ENCODE data around the gene ATP6AP2. TPM values are rescaled to one million over a fixed set of nuclear protein-coding genes. Genes with fewer than 3 reads are reported as not detected.

The ATP6AP2 gene
- total RNA-seq, 2 experiments from 2014 or later = 60.3 to 63.3 TPM

DNA sequence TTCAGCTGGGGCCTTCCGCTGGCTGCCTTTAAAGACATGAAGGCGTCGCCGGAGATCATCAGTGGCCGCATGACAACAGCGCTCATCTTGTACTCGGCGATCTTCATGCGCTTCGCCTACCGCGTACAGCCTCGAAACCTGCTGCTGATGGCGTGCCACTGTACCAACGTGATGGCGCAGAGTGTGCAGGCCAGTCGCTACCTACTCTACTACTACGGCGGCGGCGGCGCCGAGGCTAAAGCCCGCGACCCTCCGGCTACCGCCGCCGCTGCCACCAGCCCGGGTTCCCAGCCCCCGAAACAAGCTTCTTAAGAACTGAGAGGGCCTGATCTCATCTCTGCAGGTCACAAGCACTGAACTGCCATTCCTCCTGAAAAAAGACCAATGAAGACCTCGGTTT, 42.9 kb downstream of the ATP6AP2 start:
- POLR2A ChIA-PET = no interaction called here
- CTCF ChIA-PET = no interaction called here

DNA sequence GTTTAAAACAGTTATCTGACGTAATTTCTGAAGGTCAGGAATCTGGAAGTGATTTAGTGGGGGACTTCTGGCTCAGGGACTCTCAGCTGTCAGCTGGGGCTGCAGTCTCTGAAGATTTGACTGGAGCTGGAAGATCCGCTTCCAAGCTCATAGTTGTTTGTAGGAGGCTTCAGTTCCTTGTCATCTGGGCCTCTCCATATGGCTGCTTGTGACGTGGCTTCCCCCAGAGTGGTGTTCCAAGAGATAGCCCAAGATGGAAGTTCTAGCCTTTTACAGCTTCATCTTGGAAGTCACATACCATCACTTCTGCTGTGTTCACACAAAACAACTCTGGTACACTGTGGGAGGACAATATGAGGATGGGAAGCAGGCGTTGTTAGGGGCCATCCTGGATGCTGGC, 44.5 kb downstream of the ATP6AP2 start:
- ChIA-PET CTCF (no interaction called here), POLR2A (no interaction called here)

DNA sequence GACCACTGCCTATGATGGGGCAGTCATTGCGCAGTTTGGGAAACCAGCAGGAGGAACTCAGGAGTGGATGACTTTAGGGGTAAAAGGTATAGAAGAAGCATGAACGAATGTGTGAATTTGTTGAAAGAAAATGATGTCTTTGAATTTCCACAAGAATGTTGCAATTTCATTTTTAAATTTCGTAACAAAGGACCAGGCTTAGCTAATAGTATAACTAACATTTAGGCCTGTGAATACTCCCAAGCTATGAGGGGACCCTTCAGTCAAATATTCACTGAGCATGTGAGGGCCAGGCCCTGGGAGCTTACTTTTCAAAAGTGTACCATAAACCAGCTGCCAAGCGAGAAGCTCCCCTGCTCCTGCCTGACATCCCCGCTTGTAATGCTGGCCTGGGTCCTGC, 47.7 kb downstream of the ATP6AP2 start:
- ChIA-PET POLR2A (interaction anchor here (1.3 kb wide), 1 partner anchor 18 kb away, joined by 3 read pairs; no protein-coding TSS in a partner anchor), CTCF (interaction anchor here (0.7 kb wide), 1 partner anchor 911 kb away, joined by 3 read pairs; no protein-coding TSS in a partner anchor)

DNA sequence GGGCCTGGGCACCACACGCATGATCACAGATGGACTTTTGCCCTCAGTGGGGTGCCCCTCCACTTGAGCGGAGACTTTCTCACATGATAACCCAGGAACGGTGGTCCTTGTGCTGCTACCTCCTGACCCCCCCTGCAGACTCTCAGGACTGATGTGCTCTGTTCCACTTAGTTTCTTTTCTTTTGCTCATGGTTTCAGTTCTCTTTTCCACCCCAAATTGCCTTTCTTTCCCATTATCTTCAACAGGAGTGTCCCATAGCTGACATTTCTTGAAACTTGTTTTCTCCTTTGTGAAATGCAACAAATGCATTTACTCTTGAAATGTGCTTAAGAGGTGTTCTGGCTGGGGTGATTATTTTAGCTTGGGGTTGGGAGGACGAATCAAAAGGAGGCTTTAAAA, 51.4 kb downstream of the ATP6AP2 start:
- ChIA-PET POLR2A (no interaction called here), CTCF (no interaction called here)

DNA sequence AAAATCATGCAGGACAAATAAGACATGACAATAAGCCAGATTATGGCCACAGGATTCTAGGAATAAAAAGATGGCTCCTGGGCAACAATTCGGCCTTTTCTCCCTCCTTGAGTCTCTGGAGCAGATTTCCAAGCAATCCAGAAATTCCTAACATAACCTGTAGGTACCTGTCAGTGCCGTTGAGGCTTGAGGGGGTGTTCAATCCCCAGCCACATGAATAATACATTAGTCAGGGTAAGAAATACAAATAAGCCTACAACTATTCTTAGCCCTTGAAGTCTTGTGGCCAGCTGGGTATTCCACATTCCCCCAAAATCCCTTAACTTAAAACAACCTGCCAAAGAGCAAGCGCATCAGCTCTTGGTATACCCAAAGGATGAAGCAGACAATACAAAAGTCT, 56.9 kb downstream of the ATP6AP2 start:
- CTCF ChIA-PET = no interaction called here
- POLR2A ChIA-PET = no interaction called here

DNA sequence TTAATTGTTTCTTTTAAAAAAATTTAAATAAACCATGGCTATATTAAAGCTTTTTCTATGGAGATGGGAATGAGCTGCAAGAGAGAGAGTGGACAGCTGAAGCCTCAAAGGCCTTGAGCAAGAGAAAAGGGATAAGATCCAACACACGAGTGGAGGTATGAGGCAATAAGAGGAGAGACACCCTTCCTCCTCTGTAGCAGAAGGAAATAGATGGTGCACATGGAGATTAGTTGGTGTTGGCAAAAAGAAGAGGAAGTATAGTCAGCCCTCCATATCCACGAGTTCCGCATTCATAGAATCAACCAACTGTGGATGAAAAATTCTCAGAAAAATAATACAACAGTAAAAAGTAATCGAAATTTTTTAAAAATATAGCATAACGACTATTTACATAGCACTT, 63.4 kb downstream of the ATP6AP2 start:
- ChIA-PET POLR2A (interaction anchor here (0.9 kb wide), 1 partner anchor 91 kb away, joined by 3 read pairs; the partner anchor contains the start of gene MED14), CTCF (no interaction called here)

DNA sequence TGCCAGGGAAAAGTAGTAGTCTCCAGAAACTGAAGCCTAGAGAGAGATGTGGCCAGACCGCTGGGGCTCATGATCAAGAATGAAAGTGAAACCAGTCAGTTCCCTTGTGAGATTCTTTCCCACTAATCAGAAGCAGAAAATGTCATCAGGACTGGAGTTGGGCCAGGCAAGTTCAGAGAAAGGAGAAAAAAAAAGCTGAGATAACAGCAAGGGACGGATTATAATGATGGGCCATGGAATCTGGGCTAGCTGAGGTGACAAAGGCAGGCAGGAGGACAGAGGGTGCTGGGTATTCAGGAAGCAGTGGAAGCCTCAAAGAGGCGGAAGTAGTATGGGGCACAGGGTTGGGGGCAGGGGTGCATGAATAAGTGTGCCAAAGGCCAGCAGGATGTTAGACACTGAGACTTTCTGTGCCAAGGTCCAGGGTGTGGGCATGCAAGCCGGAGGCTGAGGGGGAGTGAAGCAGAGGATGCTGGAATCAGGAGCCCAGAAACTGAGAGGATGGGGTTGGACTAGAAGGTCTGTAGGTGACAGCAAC, 64.1 kb downstream of the ATP6AP2 start:
- POLR2A ChIA-PET = interaction anchor here (0.9 kb wide), 1 partner anchor 91 kb away, joined by 3 read pairs; the partner anchor contains the start of gene MED14
- CTCF ChIA-PET = no interaction called here

DNA sequence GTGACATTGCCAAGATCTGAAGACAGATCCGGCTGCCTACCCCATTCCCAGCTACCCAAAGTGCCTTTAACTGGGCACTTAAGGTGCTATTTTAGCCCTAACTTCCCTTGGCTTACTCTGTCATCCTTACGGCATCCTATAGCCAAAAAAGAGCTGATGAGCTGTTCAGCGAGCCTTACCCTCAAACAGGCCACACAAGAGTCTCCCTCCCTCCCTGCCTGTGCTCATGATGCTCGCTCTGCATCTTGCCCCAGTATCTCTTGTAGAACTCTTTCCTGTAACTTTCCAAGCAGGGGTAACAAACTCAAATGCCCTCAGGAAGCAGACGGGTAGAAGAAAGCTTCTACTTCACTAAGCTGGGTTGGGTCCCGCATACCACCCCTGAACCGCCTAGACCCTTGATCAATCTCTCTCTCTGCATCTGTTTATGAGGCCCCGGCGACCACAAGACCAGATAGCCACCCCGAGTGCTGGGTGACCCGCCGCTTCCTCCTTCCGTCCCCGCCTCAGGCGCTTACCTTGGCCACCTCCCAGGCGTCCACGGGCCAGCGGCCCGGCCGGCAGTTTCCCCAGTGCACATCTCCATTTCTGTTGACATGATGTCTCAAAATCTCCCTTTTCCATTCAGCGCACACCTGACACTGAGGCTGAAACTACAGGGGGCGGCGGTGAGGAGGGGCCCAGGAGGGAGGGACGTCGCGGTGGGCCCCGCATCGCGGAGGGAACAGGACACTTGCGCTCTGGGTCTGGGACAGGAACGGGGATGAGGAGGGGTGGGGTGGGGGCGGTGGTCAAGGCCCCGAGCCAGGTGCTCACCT, 65.9 kb downstream of the ATP6AP2 start:
- CTCF ChIA-PET = interaction anchor here (2.1 kb wide), 1 partner anchor 103 kb away, joined by 5 read pairs; no protein-coding TSS in a partner anchor
- POLR2A ChIA-PET = interaction anchor here (0.6 to 1.2 kb wide), 3 partner anchors 19 to 1240 kb away, joined by 3 to 7 read pairs (median 4); partner anchors contain the start of gene ATP6AP2

DNA sequence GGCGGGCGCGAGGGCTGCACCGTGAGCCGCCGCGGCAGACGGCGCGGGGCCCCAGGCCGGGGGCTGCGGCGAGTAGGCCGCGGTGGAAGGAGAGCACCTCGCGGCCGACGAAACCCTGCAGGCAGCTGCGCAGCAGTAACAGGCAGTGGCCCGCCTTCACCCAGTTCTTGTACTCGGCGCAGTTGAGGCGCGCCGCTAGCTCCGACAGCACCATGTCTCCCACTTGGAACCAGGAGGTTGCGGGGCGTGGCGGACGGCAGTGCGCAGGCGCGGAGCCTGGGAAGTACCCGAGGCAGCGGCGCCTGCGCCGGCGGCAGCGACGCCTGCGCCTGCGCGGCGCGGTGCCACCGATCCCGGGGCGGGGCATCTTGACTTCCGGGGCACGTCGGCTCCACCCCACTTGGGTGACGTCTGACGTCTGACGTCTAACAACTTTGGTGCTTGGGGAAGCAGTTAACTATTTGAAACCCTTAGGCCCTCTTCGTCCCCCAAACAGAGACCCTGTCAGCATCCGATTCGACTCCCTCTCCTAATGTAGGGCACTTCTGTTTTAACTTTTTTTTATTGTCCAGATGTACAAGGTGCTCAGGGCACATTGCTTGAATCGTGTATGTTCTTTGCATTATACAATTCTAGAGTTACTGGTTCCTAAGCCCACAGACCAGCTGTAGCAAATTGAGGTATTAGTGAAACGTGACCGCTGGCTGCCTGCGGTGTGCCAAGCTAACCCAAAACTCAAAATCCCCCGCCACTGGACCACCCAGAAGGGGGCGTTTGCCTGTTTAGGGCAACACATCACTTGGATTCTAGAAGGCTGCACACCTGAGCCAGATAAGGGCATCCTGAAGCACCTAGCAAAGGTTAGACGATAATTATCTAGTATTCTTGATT, 66.8 kb downstream of the ATP6AP2 start, which contains the start of gene CXorf38:
Gene CXorf38, minus strand, starts transcription at position 255 of the 891 bp plus-strand sequence. Its CDS starts 41 bp downstream, at position 214.
- POLR2A ChIA-PET = interaction anchor here (1.2 kb wide), 1 partner anchor 67 kb away, joined by 4 read pairs; the partner anchor contains the start of gene ATP6AP2
- CTCF ChIA-PET = interaction anchor here (1.2 to 2.1 kb wide), 2 partner anchors 103 to 147 kb away, joined by 5 to 6 read pairs; no protein-coding TSS in a partner anchor

DNA sequence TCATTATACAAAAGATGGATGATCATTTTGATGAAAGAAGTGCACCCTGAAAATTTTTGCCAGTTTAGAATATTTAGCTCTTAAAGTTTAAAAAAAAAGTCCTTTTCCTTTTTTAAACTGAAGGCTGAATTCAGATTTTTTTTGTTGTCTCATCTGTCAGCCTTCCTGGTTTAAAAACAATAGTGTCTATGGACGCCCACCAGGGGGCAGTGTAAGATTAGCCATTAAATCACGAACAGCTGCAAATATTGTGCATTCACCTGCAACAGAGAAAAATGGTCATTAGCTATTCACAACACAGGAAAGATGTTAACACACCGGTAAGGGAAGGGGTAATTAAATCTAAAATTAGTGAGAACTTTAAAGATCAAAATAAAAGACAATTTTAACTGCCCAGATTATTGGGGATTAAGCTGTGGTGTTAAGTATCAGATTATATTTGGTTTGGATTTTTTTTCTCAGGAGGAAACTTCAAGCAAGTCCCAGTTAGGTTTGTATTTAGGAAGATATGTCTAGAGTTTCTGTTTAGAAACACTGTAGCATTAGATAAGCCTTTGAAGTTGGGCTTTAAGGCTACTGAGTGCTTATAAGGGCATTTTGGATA, 71.0 kb downstream of the ATP6AP2 start:
- POLR2A ChIA-PET = no interaction called here
- CTCF ChIA-PET = interaction anchor here (0.5 to 3.7 kb wide), 2 partner anchors 143 to 411 kb away, joined by 3 to 23 read pairs; no protein-coding TSS in a partner anchor

DNA sequence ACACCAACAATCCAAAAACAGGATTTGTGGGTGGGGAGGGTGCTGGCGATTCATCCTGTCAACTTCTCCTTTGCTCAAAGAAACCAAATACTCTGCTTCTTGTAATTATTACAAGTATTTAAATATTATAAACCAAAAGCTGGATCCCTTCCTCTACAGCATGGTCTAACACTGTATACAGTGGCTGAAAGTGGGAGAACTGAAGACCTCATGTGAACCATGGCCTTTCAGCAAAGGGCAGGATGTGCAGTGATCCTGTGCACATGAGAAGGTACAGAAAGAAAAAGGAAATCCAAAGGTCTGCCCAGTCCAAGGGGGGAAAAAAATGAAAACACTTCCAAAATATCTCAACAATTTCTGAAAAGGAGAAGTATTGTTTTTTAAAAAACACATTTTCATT, 71.9 kb downstream of the ATP6AP2 start:
- ChIA-PET POLR2A (no interaction called here), CTCF (interaction anchor here (1.5 to 3.7 kb wide), 2 partner anchors 108 to 142 kb away, joined by 4 to 23 read pairs; no protein-coding TSS in a partner anchor)

DNA sequence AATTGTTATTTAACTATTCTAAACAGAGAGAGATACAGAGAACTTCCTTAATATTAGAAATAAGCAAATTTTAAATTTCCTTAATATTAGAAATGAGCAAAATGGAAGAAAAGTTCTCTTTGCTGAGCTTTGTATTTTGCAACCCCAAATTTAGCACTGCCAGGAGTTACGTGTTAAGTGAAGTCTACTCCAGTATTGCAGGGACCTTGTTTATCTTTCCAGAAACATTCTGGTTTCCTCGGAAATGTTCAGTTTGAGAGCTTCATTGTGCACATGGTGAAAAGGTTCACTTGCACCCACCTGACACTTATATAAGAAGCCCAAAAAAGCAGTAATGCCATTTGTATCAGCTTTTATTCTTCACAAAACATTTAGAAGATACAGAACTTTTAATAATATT, 72.8 kb downstream of the ATP6AP2 start:
- POLR2A ChIA-PET = no interaction called here
- CTCF ChIA-PET = interaction anchor here (1.5 to 3.7 kb wide), 2 partner anchors 109 to 141 kb away, joined by 4 to 23 read pairs; no protein-coding TSS in a partner anchor

Other genes with a start within 250 kb of the ATP6AP2 start
- not detected for gene MPC1L, start 42.5 kb downstream of the ATP6AP2 start, total RNA-seq
- gene CXorf38, start 66.6 kb downstream of the ATP6AP2 start, total RNA-seq = 10 to 100 TPM; 15.8 to 15.9 TPM
- gene MED14, start 154.6 kb downstream of the ATP6AP2 start, total RNA-seq = 10 to 100 TPM; 42.5 to 43.0 TPM